Mucosa of stomach (tissue), 1 donor: ENCODE measurements around the gene THOC6.

Source experiments
- H3K27me3 ChIP-seq: one replicate; pipeline ENCODE4 v1.7.0; 2013; ENCODE audit warnings: mild to moderate bottlenecking, low read length; ENCODE audit not compliant: control insufficient read depth, insufficient read depth
- H3K36me3 ChIP-seq: one replicate; pipeline ENCODE4 v1.7.0; 2013; ENCODE audit warnings: low read length; ENCODE audit not compliant: control insufficient read depth, insufficient read depth
- H3K4me1 ChIP-seq: one replicate; pipeline ENCODE4 v1.7.0; 2013; ENCODE audit warnings: mild to moderate bottlenecking, low read length; ENCODE audit not compliant: control insufficient read depth, insufficient read depth
- H3K4me3 ChIP-seq: one replicate; pipeline ENCODE4 v1.7.0; 2013; ENCODE audit warnings: low read length
- H3K9ac ChIP-seq: one replicate; pipeline ENCODE4 v1.7.0; 2013; ENCODE audit warnings: mild to moderate bottlenecking, low read length, moderate library complexity
- H3K9me3 ChIP-seq: one replicate; pipeline ENCODE4 v1.7.0; 2013; ENCODE audit warnings: mild to moderate bottlenecking, low read length, moderate library complexity; ENCODE audit not compliant: control insufficient read depth
- donor health status: Pancreatic carcinoma.

The THOC6 gene

GRCh38 chr16:3056336-3057180 is 32.7 kb downstream of the THOC6 start:
- Histone ChIP-seq H3K9me3 (no peaks in the 10 kb centered on the region), H3K36me3 (no peaks in the 10 kb centered on the region), H3K9ac (no peak overlapping the region), H3K27me3 (no peaks in the 10 kb centered on the region), H3K4me3 (no peak overlapping the region), H3K4me1 (peaks cover 17% of the 10 kb centered on the region)

GRCh38 chr16:3057181-3058138 is 33.6 kb downstream of the THOC6 start:
- peaks cover 17% of the 10 kb centered on the region for H3K4me1 ChIP-seq
- H3K4me3 ChIP-seq = no peak overlapping the region

GRCh38 chr16:3058139-3059030 is 34.5 kb downstream of the THOC6 start:
- no peaks in the 10 kb centered on the region for H3K36me3 ChIP-seq
- no peaks in the 10 kb centered on the region for H3K27me3 ChIP-seq
- no peaks in the 10 kb centered on the region for H3K9me3 ChIP-seq
- H3K4me3 ChIP-seq = peak overlapping the region; percentile 63
- H3K4me1 ChIP-seq = peaks cover 17% of the 10 kb centered on the region
- peak overlapping the region; percentile 85 for H3K9ac ChIP-seq

More at GRCh38 chr16:3057181-3058138, 33.6 kb downstream of the THOC6 start:
- no peaks in the 10 kb centered on the region for H3K36me3 ChIP-seq
- H3K9me3 ChIP-seq = no peaks in the 10 kb centered on the region
- H3K9ac ChIP-seq = no peak overlapping the region
- no peaks in the 10 kb centered on the region for H3K27me3 ChIP-seq

- Histone ChIP-seq H3K36me3 (no peaks in the 10 kb centered on the region), H3K27me3 (no peaks in the 10 kb centered on the region), H3K9me3 (no peaks in the 10 kb centered on the region), H3K4me1 (peaks cover 17% of the 10 kb centered on the region), H3K9ac (peak overlapping the region; percentile 85), H3K4me3 (peak overlapping the region; percentile 63)
Observed at GRCh38 chr16:3059041-3059722, 35.3 kb downstream of the THOC6 start.

GRCh38 chr16:3059723-3060242 is 35.9 kb downstream of the THOC6 start:
- Histone ChIP-seq H3K36me3 (no peaks in the 10 kb centered on the region), H3K9me3 (no peaks in the 10 kb centered on the region), H3K9ac (peak overlapping the region; percentile 85), H3K4me3 (peak overlapping the region; percentile 50), H3K27me3 (no peaks in the 10 kb centered on the region), H3K4me1 (peaks cover 20% of the 10 kb centered on the region)

- Histone ChIP-seq H3K9me3 (no peaks in the 10 kb centered on the region), H3K4me1 (peaks cover 27% of the 10 kb centered on the region), H3K27me3 (no peaks in the 10 kb centered on the region), H3K4me3 (no peak overlapping the region), H3K36me3 (no peaks in the 10 kb centered on the region), H3K9ac (no peak overlapping the region)
Observed at GRCh38 chr16:3060339-3061127, 36.7 kb downstream of the THOC6 start.

- H3K4me1 ChIP-seq = peaks cover 48% of the 10 kb centered on the region
- no peak overlapping the region for H3K9ac ChIP-seq
- no peaks in the 10 kb centered on the region for H3K36me3 ChIP-seq
- H3K9me3 ChIP-seq = no peaks in the 10 kb centered on the region
- no peak overlapping the region for H3K4me3 ChIP-seq
- H3K27me3 ChIP-seq = no peaks in the 10 kb centered on the region
Observed at GRCh38 chr16:3062553-3062952, 38.7 kb downstream of the THOC6 start.

- Histone ChIP-seq H3K4me3 (no peak overlapping the region), H3K4me1 (peaks cover 51% of the 10 kb centered on the region), H3K9ac (no peak overlapping the region)
Observed at GRCh38 chr16:3063625-3064386, 40.0 kb downstream of the THOC6 start.

GRCh38 chr16:3065069-3065741 is 41.4 kb downstream of the THOC6 start, which contains the start of gene IL32:
TSS of gene IL32 (plus strand) at chr16:3065640. CDS start at chr16:3065812, 172 bp downstream.
- H3K9me3 ChIP-seq = no peaks in the 10 kb centered on the region
- peak within 1 kb of the TSS; percentile 43 for H3K4me3 ChIP-seq
- H3K36me3 ChIP-seq = no peaks in the 10 kb centered on the region
- H3K27me3 ChIP-seq = no peaks in the 10 kb centered on the region
- H3K9ac ChIP-seq = peak within 1 kb of the TSS; percentile 84
- peaks cover 43% of the 10 kb centered on the region for H3K4me1 ChIP-seq

More at GRCh38 chr16:3063625-3064386, 40.0 kb downstream of the THOC6 start:
- H3K9me3 ChIP-seq = no peaks in the 10 kb centered on the region
- no peaks in the 10 kb centered on the region for H3K36me3 ChIP-seq
- H3K27me3 ChIP-seq = no peaks in the 10 kb centered on the region
